ENCODE data around the gene FAM222B.
"Not testable (repeated sequence)": the region's sequence is repeated elsewhere in the genome, so short reads cannot be mapped to it uniquely, and the experiment has no call there.

Gene FAM222B

GRCh38 chr17:28836541-28836940 is 6.0 kb downstream of the FAM222B start:
- not testable (repeated sequence) for DNase-seq (ENCODE audit: low read depth)

DNA sequence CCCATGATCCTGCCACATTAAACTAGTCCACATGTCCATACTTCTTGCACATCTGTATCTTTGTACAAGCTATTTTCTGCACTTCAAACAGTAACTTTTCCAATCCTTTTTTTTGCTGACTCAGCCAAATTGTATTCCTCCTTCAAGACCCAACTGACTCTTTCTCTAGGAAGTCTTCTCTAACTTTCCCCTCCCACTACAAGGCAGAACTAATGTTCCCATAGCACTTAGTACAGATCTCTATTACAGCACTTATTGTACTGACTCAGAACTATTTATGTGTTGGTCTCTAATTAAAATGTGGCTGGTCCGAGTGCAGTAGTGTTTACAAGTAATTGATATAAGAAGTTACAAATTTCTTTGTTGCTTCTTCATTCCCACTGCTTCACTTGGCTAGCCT is 8.2 kb downstream of the FAM222B start:
- no peak for DNase-seq (ENCODE audit: low read depth)

GRCh38 chr17:28828294-28829040 is 14.1 kb downstream of the FAM222B start:
- no peak for DNase-seq (ENCODE audit: low read depth)

DNA sequence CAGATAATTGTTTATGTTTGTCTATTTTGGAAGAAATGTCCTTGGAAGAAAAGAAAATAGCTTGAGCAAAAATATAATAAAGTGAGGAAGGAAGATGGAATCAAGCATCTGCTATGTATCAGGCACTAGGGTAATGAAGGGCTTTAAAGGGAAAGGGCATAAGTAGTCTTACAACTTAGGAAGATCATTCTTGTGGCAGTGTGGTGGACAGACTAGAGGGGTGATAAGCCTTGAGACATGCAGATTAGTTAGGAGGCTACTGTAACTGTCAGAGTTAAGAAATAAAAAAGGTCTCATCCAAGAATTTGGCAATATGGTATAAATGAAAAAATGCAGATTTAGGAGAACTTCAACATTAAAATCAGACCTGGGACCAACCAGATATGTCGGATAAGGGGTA is 14.9 kb downstream of the FAM222B start:
- no peak for DNase-seq (ENCODE audit: low read depth)

DNA sequence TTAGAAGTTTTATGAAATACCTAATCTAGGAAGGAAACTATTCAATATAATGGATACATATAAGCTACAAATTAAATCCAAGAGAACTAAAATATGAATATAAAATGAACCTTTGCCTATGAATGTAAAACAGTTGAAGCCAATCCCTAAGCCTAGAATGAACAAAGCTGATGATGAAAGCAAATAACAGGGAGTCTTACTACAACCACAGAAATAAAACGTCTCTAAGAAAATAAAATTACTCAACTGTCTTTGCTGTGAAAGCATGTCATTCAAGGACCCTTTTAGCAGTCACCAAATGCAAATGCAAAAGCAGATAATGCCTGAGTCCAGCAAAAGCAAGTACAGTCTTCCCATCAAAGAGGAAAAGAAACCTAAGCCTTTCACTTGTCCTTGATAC is 23.0 kb downstream of the FAM222B start:
- no peak for DNase-seq (ENCODE audit: low read depth)

- no peak for DNase-seq (ENCODE audit: low read depth)
Observed at GRCh38 chr17:28818819-28819221, 23.8 kb downstream of the FAM222B start.

DNA sequence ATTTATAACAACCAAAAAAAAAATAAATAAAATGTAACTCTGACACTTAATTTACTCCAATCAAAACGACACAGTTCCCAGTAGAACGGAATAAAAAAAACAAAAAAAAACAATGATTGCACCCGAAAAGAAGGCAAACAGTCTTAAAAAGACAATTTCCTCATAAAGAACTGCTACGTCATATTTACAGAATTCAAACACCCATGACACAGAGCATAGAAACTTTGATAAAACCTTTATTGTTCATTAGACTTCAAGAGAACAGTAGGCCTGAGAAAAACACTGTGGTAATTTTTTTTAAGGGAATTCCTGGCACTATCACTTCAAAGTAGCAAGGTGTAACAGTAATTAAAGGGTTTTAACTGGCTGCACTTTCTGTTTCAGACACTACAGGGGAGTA is 26.1 kb downstream of the FAM222B start:
- DNase-seq (ENCODE audit: low read depth): no peak

- no peak for DNase-seq (ENCODE audit: low read depth)
Observed at GRCh38 chr17:28812748-28813377, 29.7 kb downstream of the FAM222B start.

- DNase-seq (ENCODE audit: low read depth): peak; percentile 94
Observed at GRCh38 chr17:28812091-28812747, 30.4 kb downstream of the FAM222B start.

DNA sequence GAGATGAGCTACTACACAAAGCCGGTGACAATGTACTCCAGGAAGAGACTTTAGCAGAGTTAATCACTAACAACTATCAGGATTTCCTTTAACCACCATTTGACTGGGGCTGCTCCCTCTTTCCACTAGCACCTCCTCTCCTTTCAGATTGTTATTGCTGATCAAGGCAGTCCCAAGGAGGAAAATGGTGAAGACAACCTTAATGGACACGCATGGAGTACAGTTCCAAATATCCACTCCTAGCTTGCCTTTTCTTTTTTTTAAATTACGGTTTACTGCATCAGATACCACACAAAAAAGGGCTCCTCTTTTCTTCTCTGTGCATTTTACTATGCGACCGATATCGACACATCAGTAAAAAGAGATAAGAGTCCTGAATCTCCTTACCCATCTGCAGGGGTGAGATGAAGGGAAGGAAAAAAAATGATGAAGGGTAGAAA is 30.9 kb downstream of the FAM222B start:
- DNase-seq (ENCODE audit: low read depth): no peak

DNA sequence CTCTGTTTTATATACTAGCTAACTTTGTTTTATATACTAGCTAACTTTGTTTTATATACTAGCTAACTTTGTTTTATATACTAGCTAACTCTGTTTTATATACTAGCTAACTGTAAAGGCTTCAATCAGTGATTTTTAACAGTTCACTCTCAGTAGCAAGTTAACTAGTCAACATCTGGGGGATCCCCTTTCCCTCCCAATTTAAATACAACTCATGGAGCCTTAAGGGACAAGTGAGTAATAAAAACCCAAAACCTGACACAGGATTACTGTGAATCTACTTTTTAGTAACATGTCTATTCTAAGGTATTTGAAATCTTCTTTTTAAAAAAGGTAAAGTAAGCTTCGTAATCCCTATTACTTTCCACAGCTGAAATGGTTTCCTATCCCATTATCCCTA is 32.2 kb downstream of the FAM222B start:
- DNase-seq (ENCODE audit: low read depth): no peak

DNA sequence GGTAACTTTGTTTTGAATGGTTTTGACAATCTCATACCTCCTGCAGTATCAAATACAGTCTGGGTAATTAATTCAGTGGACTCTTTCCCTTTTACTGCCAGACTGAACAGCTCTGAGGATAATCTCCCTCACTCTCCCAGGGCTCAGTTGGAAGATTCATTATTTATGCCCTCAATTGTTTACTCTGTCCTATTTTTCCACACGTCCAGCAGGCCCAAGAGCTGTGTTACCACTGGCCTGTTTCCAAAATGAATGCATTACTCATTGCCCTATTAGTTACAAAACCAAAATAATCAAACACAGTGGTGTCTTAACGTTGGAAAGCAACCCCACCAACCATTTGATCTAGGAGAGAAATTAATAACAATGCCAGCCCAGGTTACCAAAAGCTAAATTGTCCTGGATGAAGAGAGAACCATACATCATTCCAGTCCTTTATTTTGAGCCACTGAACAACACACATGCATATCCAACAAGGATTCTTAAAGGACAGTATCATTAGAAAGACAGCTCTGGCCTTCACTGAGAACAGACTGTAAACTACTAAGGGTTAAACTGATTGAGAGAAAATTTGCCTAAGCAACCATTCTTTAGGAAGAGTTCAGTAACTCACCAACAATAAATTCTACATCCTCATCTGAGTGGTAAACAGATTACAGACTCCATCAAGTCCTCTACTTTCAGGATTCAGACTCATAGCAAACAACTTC is 34.5 kb downstream of the FAM222B start:
- DNase-seq (ENCODE audit: low read depth): no peak

GRCh38 chr17:28796062-28796461 is 46.5 kb downstream of the FAM222B start:
- DNase-seq (ENCODE audit: low read depth): no peak

DNA sequence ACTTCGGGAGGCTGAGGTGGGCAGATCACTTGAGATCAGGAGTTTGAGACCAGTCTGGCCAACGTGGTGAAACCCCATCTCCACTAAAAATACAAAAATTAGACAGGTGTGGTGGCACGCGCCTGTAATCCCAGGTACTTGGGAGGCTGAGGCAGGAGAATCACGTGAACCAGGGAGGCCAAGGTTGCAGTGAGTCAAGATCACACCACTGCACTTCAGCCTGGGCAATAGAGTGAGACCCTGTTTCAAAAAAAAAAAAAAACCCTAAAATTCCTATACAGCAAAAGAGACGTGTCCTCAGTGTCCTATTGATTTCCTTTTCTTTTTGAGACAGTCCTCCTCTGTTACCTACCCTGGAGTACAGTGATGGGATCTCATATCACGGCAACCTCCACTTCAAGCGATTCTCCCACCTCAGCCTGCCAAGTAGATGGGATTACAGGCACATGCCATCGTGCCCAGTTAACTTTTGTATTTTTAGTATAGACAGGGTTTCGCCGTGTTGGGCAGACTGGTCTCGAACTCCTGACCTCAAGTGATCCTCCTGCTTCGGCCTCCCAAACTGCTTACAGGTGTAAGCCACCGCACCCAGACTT is 47.6 kb downstream of the FAM222B start:
- not testable (repeated sequence) for DNase-seq (ENCODE audit: low read depth)

DNA sequence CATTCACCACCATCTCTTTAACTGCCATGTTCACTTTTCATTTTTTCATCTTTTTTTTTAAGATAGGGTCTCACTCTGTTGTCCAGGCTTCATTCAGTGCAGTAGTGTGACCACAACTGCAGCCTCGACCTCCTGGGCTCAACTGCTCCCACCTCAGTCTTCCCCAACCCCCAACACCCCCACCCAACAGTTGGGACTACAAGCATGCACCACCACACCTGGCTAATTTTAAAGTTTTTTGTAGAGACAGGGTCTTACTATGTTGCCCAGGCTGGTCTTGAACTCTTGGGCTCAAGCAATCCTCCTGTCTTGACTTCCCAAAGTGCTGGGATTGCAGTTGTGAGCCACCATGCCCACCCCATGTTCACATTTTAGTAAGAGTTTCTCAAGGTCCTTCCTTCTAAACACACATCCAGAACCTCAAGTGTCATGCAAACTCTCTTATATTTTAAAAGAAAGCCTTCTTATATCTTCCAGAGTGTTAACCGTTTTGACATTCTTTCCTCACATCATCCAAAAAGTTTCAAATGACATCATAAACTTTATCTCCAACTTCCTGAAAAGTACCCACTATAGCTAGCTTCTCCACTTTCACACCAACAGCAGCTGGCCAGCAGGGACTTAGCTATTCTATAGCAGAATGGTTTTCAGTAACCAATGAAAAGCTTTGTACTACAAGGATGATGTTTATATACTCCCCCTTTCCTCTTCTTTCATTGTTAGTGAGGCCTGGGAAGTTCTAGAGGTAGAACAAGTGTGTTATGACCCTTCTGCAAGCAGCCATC is 49.5 kb downstream of the FAM222B start:
- DNase-seq (ENCODE audit: low read depth): no peak

DNA sequence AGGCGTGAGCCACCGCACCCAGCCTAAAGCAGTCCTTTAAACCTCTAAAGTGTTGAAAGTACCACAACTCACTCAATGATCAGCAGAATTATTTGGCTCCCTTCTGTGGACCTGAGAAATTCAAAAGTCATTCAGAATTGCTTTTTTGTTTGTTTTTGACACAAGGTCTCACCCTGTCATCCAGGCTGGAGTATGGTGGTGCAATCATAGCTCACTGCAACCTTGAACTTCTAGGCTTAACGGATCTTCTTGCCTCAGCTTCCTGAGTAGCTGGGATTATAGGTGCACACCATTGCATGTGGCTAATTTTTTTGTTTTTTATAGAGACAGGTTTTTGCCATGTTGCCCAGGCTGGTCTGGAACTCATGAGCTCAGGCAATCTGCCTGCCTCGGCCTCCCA is 54.5 kb downstream of the FAM222B start:
- no peak for DNase-seq (ENCODE audit: low read depth)

DNA sequence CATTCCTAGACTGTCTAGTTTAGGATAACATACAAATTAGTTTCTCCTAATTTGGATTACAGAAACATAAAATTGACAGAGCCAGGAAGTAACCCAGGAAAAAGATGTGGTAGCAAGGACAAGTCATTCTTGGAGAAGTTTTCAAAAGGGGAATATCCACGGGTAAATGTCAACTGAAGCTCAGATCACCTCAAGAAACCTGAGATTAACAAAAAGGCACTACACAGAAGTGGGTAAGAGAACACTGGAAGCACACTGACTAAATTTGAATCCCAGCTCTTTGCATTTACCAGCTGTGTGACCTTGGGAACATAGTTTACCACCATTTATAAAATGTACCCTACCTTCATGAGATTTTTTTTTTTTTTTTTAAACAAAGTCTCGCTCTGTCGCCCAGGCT is 59.4 kb downstream of the FAM222B start:
- no peak for DNase-seq (ENCODE audit: low read depth)

GRCh38 chr17:28779601-28780000 is 63.0 kb downstream of the FAM222B start:
- not testable (repeated sequence) for DNase-seq (ENCODE audit: low read depth)

DNA sequence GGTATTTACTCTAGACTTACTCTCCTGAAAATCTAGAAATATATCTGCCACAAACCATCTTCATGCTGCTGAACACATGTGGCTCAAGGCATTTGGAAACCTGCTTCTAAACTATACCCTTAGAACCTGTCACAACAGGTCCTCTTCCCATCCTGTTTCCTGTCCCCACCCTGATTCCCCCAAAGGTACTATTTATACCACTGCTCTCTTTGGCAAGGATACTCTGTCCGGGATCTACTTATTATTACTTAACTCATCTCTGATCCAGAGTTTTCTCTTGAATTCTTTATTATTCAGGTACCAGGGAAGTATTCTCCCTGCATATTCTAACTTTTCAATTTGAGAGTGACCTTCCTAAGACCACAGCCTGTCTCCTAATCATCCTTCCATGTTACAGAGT is 65.4 kb downstream of the FAM222B start:
- DNase-seq (ENCODE audit: low read depth): no peak

GRCh38 chr17:28774206-28774605 is 68.4 kb downstream of the FAM222B start:
- no peak for DNase-seq (ENCODE audit: low read depth)

DNA sequence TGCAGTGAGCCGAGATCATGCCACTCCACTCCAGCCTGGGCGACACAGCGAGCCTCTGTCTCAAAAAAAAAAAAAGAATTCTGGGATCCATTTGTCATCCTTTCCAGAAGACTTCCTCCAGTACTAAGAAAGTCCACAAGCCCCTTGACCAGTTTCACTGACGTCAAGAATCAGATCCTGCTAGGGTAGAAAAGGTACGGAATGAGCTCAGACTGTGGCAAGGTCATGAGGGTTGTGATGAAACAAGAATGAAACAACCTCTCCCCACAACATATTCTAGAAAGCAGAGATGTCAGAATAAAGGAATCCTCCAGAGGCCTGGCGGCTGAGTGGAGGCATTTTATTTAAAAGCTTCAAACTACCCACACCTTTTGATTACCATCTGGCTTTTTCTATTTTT is 68.9 kb downstream of the FAM222B start:
- no peak for DNase-seq (ENCODE audit: low read depth)

All from activated T-helper 9 cell treated with anti-CD3 and anti-CD28 coated beads, Interleukin-2, amount 50 U/mL, for 16 hours (primary cell).